ENCODE measurements around the gene SLC35D2. TPM values are rescaled to one million over a fixed set of nuclear protein-coding genes. Genes with fewer than 3 reads are reported as not detected.
"Not testable (repeated sequence)": the region's sequence is repeated elsewhere in the genome, so short reads cannot be mapped to it uniquely, and the experiment has no call there.

SLC35D2 gene
- total RNA-seq, 4 donors from 2014 or later: 35.4 to 91.3 (median 72.7) TPM

DNA sequence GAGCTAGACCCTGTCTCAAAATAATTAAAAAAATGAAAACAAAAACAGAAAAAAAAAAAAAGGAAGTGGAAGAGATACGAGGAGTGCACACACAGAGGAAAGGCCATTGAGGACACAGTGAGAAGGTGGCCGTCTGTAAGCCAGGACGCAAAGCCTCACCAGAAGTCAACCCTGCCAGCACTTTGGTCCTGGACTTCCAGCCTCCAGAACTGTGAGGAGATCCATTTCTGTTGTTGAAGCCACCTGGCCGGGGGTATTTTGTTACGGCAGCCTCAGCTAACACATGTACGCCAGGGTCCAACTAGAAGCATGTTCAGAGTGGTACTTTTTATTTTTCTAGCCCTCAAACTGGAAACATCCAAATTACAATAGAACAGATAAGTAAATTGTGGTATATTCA, 21.8 kb downstream of the SLC35D2 start:
- H3K27me3 ChIP-seq: no peaks in the 10 kb centered on the region
- WGBS, 2 donors (ENCODE audit: low coverage in 1 of 2): 95 to 97% methylated on average over 5 to 6 of the region's 6 CpGs
- peaks cover 0 to 4% (median 2%) of the 10 kb centered on the region in 4 donors for H3K4me1 ChIP-seq
- intact Hi-C loops (cut with DNase I; ENCODE audit: low total_unique reads) (no loop called here), in situ Hi-C loops (cut with MboI; ENCODE audit: low pct_ligation_motif_present in 1 of 4, low pct_unique_long_range_greater_than_20kb in 1 of 4, low sequenced_read_pairs in 3 of 4) (no loop called here)
- TF ChIP-seq POLR2A (IDR thresholded peaks at IDR 0.05) (no peak), POLR2AphosphoS5 (IDR thresholded peaks at IDR 0.05) (no peak), EP300 (IDR thresholded peaks at IDR 0.05; ENCODE audit: low read depth) (no peak), CTCF (IDR thresholded peaks at IDR 0.05) (no peak)
- no peak overlapping the region for H3K27ac ChIP-seq
- H3K4me3 ChIP-seq: no peak overlapping the region
- H3K36me3 ChIP-seq: peaks cover 0 to 36% (median 15%) of the 10 kb centered on the region in 4 donors
- DNase-seq: no peak
- no peaks in the 10 kb centered on the region for H3K9me3 ChIP-seq

GRCh38 chr9:96360976-96361375, 22.5 kb downstream of the SLC35D2 start:
- no peak for DNase-seq
- Histone ChIP-seq H3K4me1 (peaks cover 0 to 4% (median 0%) of the 10 kb centered on the region in 4 donors), H3K4me3 (no peak overlapping the region), H3K27me3 (no peaks in the 10 kb centered on the region), H3K9me3 (no peaks in the 10 kb centered on the region), H3K36me3 (peaks cover 0 to 38% (median 18%) of the 10 kb centered on the region in 4 donors), H3K27ac (no peak overlapping the region)
- in situ Hi-C loops (cut with MboI; ENCODE audit: low pct_ligation_motif_present in 1 of 4, low pct_unique_long_range_greater_than_20kb in 1 of 4, low sequenced_read_pairs in 3 of 4) (no loop called here), intact Hi-C loops (cut with DNase I; ENCODE audit: low total_unique reads) (no loop called here)
- TF ChIP-seq POLR2A (IDR thresholded peaks at IDR 0.05): no peak
- no peak for TF ChIP-seq EP300 (IDR thresholded peaks at IDR 0.05; ENCODE audit: low read depth)
- no peak for TF ChIP-seq POLR2AphosphoS5 (IDR thresholded peaks at IDR 0.05)
- no peak for TF ChIP-seq CTCF (IDR thresholded peaks at IDR 0.05)
- 83% methylated on average over 2 of the region's 2 CpGs; no CpG with 5 or more reads in 1 of the 2 donors for WGBS, 2 donors (ENCODE audit: low coverage in 1 of 2)

DNA sequence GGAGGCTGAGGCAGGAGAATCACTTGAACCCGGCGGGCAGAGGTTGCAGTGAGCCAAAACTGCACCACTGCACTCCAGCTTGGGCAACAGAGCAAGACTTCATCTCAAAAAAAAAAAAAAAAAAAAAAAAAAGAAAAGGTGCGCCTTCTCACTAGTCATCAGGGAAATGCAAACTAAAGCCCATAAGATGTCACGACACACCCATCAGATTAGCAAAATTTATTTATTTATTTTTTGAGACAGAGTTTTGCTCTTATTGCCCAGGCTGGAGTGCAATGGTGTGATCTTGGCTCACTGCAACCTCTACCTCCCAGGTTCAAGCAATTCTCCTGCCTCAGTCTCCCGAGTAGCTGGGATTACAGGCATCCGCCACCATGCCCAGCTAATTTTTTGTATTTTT, 23.0 kb downstream of the SLC35D2 start:
- intact Hi-C loops (cut with DNase I; ENCODE audit: low total_unique reads); H3K9me3 ChIP-seq; in situ Hi-C loops (cut with MboI; ENCODE audit: low pct_ligation_motif_present in 1 of 4, low pct_unique_long_range_greater_than_20kb in 1 of 4, low sequenced_read_pairs in 3 of 4); H3K27ac ChIP-seq; H3K4me3 ChIP-seq; DNase-seq; H3K27me3 ChIP-seq; H3K4me1 ChIP-seq: not testable (repeated sequence)
- 89 to 95% methylated on average over 3 to 6 of the region's 6 CpGs for WGBS, 2 donors (ENCODE audit: low coverage in 1 of 2)
- peaks cover 0 to 40% (median 19%) of the 10 kb centered on the region in 4 donors for H3K36me3 ChIP-seq

- no peak overlapping the region for H3K4me3 ChIP-seq
- peaks cover 0 to 4% (median under 1%) of the 10 kb centered on the region in 4 donors for H3K36me3 ChIP-seq
- in situ Hi-C loops (cut with MboI; ENCODE audit: low pct_ligation_motif_present in 1 of 4, low pct_unique_long_range_greater_than_20kb in 1 of 4, low sequenced_read_pairs in 3 of 4) (no loop called here), intact Hi-C loops (cut with DNase I; ENCODE audit: low total_unique reads) (no loop called here)
- no peaks in the 10 kb centered on the region for H3K27me3 ChIP-seq
- WGBS, 2 donors (ENCODE audit: low coverage in 1 of 2): 63 to 68% methylated on average over 1 of the region's 1 CpG
- H3K4me1 ChIP-seq: no peaks in the 10 kb centered on the region
- no peak for DNase-seq
- no peak overlapping the region for H3K27ac ChIP-seq
- TF ChIP-seq EP300 (IDR thresholded peaks at IDR 0.05; ENCODE audit: low read depth) (no peak), POLR2AphosphoS5 (IDR thresholded peaks at IDR 0.05) (no peak), POLR2A (IDR thresholded peaks at IDR 0.05) (no peak), CTCF (IDR thresholded peaks at IDR 0.05) (no peak)
- H3K9me3 ChIP-seq: no peaks in the 10 kb centered on the region
Measured at GRCh38 chr9:96350866-96351265, 32.6 kb downstream of the SLC35D2 start.

DNA sequence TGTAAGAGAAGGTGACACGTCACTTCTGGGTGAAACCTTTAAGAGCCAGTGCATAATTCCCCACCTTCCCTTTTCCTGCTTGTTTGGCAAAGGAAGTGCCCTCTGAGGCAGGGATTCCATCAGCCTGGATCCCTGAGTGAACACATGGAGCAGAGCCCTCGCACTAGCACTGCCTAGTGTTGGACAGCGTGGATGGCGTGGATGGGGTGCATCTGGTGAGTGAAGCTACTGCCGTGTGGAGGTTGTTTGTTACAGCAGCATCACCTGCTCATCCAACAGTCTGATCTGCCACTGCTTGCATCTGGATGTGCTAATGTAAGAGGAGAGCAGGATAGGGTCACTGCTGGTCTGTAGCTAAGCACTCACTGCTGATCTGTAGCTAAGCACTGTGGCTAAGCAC, 35.2 kb downstream of the SLC35D2 start:
- Histone ChIP-seq H3K36me3 (peaks cover 0 to 4% (median 0%) of the 10 kb centered on the region in 4 donors), H3K9me3 (no peaks in the 10 kb centered on the region), H3K4me1 (peaks cover 0 to 15% (median 11%) of the 10 kb centered on the region in 4 donors), H3K27ac (no peak overlapping the region), H3K27me3 (no peaks in the 10 kb centered on the region), H3K4me3 (no peak overlapping the region)
- DNase-seq: no peak
- WGBS, 2 donors (ENCODE audit: low coverage in 1 of 2): 99% methylated on average over 5 of the region's 5 CpGs; no CpG with 5 or more reads in 1 of the 2 donors
- in situ Hi-C loops (cut with MboI; ENCODE audit: low pct_ligation_motif_present in 1 of 4, low pct_unique_long_range_greater_than_20kb in 1 of 4, low sequenced_read_pairs in 3 of 4) (loop anchor here in 2 of 4 donors (25.0 kb wide), 1 partner anchor 314 kb away; the partner anchor contains the start of gene PRXL2C (in 2 of the 2)), intact Hi-C loops (cut with DNase I; ENCODE audit: low total_unique reads) (loop anchor here (10.0 kb wide), 1 partner anchor 97 kb away; no protein-coding TSS in a partner anchor)
- no peak for TF ChIP-seq EP300 (IDR thresholded peaks at IDR 0.05; ENCODE audit: low read depth)
- TF ChIP-seq POLR2A (IDR thresholded peaks at IDR 0.05): no peak
- TF ChIP-seq CTCF (IDR thresholded peaks at IDR 0.05): no peak
- TF ChIP-seq POLR2AphosphoS5 (IDR thresholded peaks at IDR 0.05): no peak
